Measurements from ENCODE around the gene COL23A1. TPM values are rescaled to one million over a fixed set of nuclear protein-coding genes. Genes with fewer than 3 reads are reported as not detected.

The COL23A1 gene
- total RNA-seq, 4 donors from 2014 or later, result 7.9 to 20.4 (median 12.0) TPM

- DNase-seq (ENCODE audit: low spot score in 2 of 2), result no peak
- WGBS, 2 donors, result 60 to 64% methylated on average over 5 to 6 of the region's 6 CpGs
Measured at GRCh38 chr5:178416919-178417318, 173.3 kb downstream of the COL23A1 start.

DNA sequence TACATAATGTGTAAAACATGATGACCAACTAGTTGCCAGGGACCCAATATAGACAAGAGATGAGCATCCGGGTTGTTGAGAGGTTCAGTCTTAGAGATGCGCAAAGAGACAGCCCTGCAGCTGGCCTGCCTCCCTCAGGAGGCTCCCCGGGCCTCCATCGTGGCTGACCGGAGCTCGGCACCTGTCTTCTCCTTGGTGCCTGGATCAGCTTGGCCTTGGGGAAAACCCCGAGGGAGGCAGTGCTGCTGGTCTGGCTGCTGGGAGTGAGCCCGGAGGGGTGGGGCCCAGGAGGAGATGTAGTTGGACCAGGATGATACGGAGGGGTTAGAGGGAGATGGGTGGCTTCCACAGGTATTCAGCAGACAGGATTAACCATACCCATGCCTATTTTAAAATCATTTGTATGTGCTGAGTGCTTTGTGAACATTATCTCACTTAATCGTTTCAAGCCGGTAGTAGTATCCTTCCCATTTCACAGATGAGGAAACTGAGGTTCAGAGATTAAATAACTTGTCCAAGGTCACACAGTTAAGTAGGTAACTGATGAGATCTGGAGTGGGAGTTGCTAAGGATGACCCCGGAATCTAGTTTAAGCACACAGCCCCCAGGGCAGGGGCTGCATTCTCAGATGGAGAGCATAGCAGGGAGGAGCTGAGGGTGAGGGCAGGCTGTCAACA lies 173.8 kb downstream of the COL23A1 start:
- TF ChIP-seq EP300 (IDR thresholded peaks at IDR 0.05) (no peak), POLR2A (IDR thresholded peaks at IDR 0.05) (no peak)
- TF ChIP-seq, protein P1, sequence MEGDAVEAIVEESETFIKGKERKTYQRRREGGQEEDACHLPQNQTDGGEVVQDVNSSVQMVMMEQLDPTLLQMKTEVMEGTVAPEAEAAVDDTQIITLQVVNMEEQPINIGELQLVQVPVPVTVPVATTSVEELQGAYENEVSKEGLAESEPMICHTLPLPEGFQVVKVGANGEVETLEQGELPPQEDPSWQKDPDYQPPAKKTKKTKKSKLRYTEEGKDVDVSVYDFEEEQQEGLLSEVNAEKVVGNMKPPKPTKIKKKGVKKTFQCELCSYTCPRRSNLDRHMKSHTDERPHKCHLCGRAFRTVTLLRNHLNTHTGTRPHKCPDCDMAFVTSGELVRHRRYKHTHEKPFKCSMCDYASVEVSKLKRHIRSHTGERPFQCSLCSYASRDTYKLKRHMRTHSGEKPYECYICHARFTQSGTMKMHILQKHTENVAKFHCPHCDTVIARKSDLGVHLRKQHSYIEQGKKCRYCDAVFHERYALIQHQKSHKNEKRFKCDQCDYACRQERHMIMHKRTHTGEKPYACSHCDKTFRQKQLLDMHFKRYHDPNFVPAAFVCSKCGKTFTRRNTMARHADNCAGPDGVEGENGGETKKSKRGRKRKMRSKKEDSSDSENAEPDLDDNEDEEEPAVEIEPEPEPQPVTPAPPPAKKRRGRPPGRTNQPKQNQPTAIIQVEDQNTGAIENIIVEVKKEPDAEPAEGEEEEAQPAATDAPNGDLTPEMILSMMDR (IDR thresholded peaks at IDR 0.05), result no peak
- Histone ChIP-seq H3K4me1 (no peaks in the 10 kb centered on the region), H3K4me3 (no peak overlapping the region), H3K9me3 (no peaks in the 10 kb centered on the region), H3K27ac (no peak overlapping the region), H3K36me3 (no peaks in the 10 kb centered on the region), H3K27me3 (no peaks in the 10 kb centered on the region)
- DNase-seq (ENCODE audit: low spot score in 2 of 2), result no peak
- 93 to 94% methylated on average over 12 of the region's 12 CpGs for WGBS, 2 donors

More at GRCh38 chr5:178416919-178417318, 173.3 kb downstream of the COL23A1 start:
- Histone ChIP-seq H3K27ac (no peak overlapping the region), H3K4me1 (no peaks in the 10 kb centered on the region), H3K27me3 (no peaks in the 10 kb centered on the region), H3K9me3 (no peaks in the 10 kb centered on the region), H3K36me3 (no peaks in the 10 kb centered on the region), H3K4me3 (no peak overlapping the region)
- TF ChIP-seq POLR2A (IDR thresholded peaks at IDR 0.05) (no peak), EP300 (IDR thresholded peaks at IDR 0.05) (no peak)
- TF ChIP-seq, protein P1 (IDR thresholded peaks at IDR 0.05), result no peak

DNA sequence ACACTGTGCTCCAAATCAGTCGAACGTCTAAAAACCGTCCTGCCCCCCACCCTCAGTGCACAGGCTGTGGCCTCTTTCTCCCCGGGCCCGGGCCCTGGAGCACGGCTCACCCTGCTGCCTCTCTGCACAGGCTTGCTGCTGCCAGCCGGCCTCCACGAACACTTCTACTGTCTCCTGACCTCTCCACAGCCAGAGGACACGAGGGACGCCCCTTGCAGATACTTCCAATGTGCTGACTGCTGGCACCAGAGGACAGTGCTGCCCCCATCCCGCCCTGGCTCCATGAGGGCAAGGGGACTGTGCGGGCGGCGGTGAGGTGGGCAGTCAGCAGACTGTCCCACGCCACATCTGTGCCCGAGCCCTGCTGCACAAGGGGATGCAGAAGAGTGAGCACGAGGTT lies 174.8 kb downstream of the COL23A1 start:
- Histone ChIP-seq H3K4me3 (no peak overlapping the region), H3K36me3 (no peaks in the 10 kb centered on the region), H3K9me3 (peaks cover 0 to 2% (median 0%) of the 10 kb centered on the region in 4 donors), H3K27ac (no peak overlapping the region), H3K4me1 (no peaks in the 10 kb centered on the region), H3K27me3 (no peaks in the 10 kb centered on the region)
- DNase-seq (ENCODE audit: low spot score in 2 of 2), result no peak
- TF ChIP-seq POLR2A (IDR thresholded peaks at IDR 0.05), result no peak
- TF ChIP-seq, protein P1 (IDR thresholded peaks at IDR 0.05), result no peak
- TF ChIP-seq EP300 (IDR thresholded peaks at IDR 0.05), result no peak
- WGBS, 2 donors, result 82 to 85% methylated on average over 6 to 17 of the region's 17 CpGs

DNA sequence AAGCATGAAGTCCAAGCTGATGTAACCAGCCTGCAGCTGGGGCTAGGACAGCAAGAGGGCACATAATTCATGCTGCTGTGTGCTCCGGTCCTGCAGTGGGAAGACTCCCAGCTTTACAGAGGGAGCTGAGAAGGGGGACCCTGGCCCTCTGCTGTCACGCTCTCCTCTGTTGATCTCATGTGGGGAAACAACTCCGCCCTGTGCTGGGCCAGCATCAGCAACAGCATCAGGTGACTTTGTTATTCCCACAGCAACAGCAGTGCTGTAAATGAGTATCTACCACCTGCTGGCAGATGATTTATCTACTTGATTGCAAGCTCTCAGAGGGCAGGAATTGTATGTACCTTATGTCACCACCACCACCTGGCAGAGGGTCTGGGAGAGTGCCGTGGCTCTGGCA lies 176.2 kb downstream of the COL23A1 start:
- WGBS, 2 donors, result 66 to 81% methylated on average over 2 to 4 of the region's 4 CpGs
- H3K4me3 ChIP-seq, result no peak overlapping the region

DNA sequence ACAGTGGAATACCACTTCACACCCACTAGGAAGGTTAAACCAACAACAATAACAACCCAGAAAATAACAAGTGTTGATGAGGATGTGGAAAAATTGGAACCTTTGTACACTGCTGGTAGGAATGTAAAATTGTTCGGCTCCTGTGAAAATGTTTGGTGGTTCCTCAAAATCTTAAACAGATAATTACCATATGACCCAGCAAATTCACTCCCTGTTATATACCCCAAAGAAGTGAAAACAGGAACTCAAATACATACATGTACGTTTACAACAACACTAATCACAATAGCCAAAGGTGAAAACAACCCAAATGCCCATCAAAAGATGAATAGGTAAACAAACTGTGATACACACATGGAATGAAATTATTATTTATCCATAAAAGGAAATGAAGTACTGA lies 179.1 kb downstream of the COL23A1 start:
- no peak for TF ChIP-seq POLR2A (IDR thresholded peaks at IDR 0.05)
- no peak for TF ChIP-seq EP300 (IDR thresholded peaks at IDR 0.05)
- TF ChIP-seq, protein P1 (IDR thresholded peaks at IDR 0.05), result no peak
- no peak for DNase-seq (ENCODE audit: low spot score in 2 of 2)
- Histone ChIP-seq H3K36me3 (no peaks in the 10 kb centered on the region), H3K27ac (no peak overlapping the region), H3K4me1 (no peaks in the 10 kb centered on the region), H3K4me3 (no peak overlapping the region), H3K27me3 (no peaks in the 10 kb centered on the region), H3K9me3 (peaks cover 0 to 27% (median 0%) of the 10 kb centered on the region in 4 donors)
- 51 to 64% methylated on average over 2 of the region's 2 CpGs for WGBS, 2 donors

More for the DNA sequence above, 176.2 kb downstream of the COL23A1 start:
- Histone ChIP-seq H3K9me3 (peaks cover 0 to 5% (median 0%) of the 10 kb centered on the region in 4 donors), H3K4me1 (no peaks in the 10 kb centered on the region), H3K27ac (no peak overlapping the region), H3K27me3 (no peaks in the 10 kb centered on the region), H3K36me3 (no peaks in the 10 kb centered on the region)
- TF ChIP-seq, protein P1 (IDR thresholded peaks at IDR 0.05), result no peak
- TF ChIP-seq EP300 (IDR thresholded peaks at IDR 0.05) (no peak), POLR2A (IDR thresholded peaks at IDR 0.05) (no peak)
- no peak for DNase-seq (ENCODE audit: low spot score in 2 of 2)

All from tibial nerve (tissue), 4 donors.